ENCODE measurements around the gene IGF1R. TPM values are rescaled to one million over a fixed set of nuclear protein-coding genes. Genes with fewer than 3 reads are reported as not detected.

Gene IGF1R
- total and polyA plus RNA-seq, 2 donors (not counting 3 experiments of a cell fraction or from before 2014, with no cell fraction given) = 16.1 to 59.1 TPM

- ChIA-PET POLR2A (no interaction called here), CTCF (no interaction called here)
- no peak for TF ChIP-seq MAX (IDR thresholded peaks at IDR 0.05; ENCODE audit: insufficient read depth, insufficient read length)
- no peak for TF ChIP-seq MYC (IDR thresholded peaks at IDR 0.05; ENCODE audit: low read depth, low read length)
- TF ChIP-seq GATA2 (IDR thresholded peaks at IDR 0.05; ENCODE audit: insufficient read depth, insufficient read length, low read depth, low read length) = no peak
- no peak for TF ChIP-seq POLR2AphosphoS5 (IDR thresholded peaks at IDR 0.05; ENCODE audit: insufficient read depth, low read depth, low read length)
- no peak for TF ChIP-seq POLR2A (IDR thresholded peaks at IDR 0.05; ENCODE audit: low read depth, low read length)
- no peak for TF ChIP-seq EZH2 (IDR thresholded peaks at IDR 0.05; ENCODE audit: borderline replicate concordance, low read depth, low read length, severe bottlenecking)
- no peak for TF ChIP-seq CTCF (IDR thresholded peaks at IDR 0.05; ENCODE audit: extremely low read depth in 1 of 2, insufficient read depth in 1 of 2, low read depth in 1 of 2, low read length in 2 of 2)
- no peak for TF ChIP-seq JUN (IDR thresholded peaks at IDR 0.05; ENCODE audit: borderline replicate concordance, insufficient read depth, insufficient read length, low read depth)
- TF ChIP-seq FOS (IDR thresholded peaks at IDR 0.05; ENCODE audit: borderline replicate concordance, insufficient read depth, low read length) = no peak
- H3K4me1 ChIP-seq (ENCODE audit: control insufficient read depth, extremely low read depth, insufficient read depth, low read length) = peaks cover 8% of the 10 kb centered on the region
- H2AFZ ChIP-seq (ENCODE audit: low read depth, low read length) = no peak overlapping the region
- intact Hi-C loops (cut with micrococcal nuclease) = no loop called here
- no peak overlapping the region for H3K4me2 ChIP-seq (ENCODE audit: insufficient read depth, low read length)
- H4K20me1 ChIP-seq (replicated peaks; ENCODE audit: control insufficient read depth, extremely low read depth, insufficient read depth, low read length) = no peaks in the 10 kb centered on the region
- no TSS peak for BruUV-seq (replicated peaks)
- FAIRE-seq = no peak
- no peak for DNase-seq (ENCODE audit: low read depth, low spot score)
- H3K36me3 ChIP-seq (ENCODE audit: control insufficient read depth in 2 of 2, extremely low read depth in 1 of 2, insufficient read depth in 2 of 2, low read length in 2 of 2) = no peaks in the 10 kb centered on the region
- H3K27me3 ChIP-seq (ENCODE audit: control insufficient read depth in 2 of 2, insufficient read depth in 2 of 2, low read length in 2 of 2) = no peaks in the 10 kb centered on the region
- dilution Hi-C loops (cut with MboI; ENCODE audit: extremely low pct_ligation_motif_present, low sequenced_read_pairs) = no loop called here
- no peak overlapping the region for H3K4me3 ChIP-seq (replicated peaks in 1 of 3; ENCODE audit: insufficient read depth in 1 of 3, low read depth in 1 of 3, low read length in 3 of 3)
- no peak overlapping the region for H3K27ac ChIP-seq (ENCODE audit: insufficient read depth, low read depth, low read length)
- no peaks in the 10 kb centered on the region for H3K9me3 ChIP-seq (replicated peaks; ENCODE audit: control insufficient read depth, insufficient read depth, low read length)
- peaks cover 56% of the 10 kb centered on the region for H3K79me2 ChIP-seq (ENCODE audit: control insufficient read depth, insufficient read depth, low read length)
- H3K9me1 ChIP-seq (replicated peaks; ENCODE audit: control insufficient read depth, extremely low read depth, insufficient read depth, low read length) = no peaks in the 10 kb centered on the region
- H3K9ac ChIP-seq (replicated peaks; ENCODE audit: extremely low read depth, insufficient read depth, low read length) = no peak overlapping the region
These were observed 67.1 kb downstream of the IGF1R start for GRCh38 chr15:98715401-98715800.
